Fibroblast of lung (primary cell): ENCODE data around the gene EGR1.

Experiments
- EZH2 ChIP-seq: IDR thresholded peaks from 2 replicates; pipeline ENCODE4 v1.5.1; 2012; ENCODE audit warnings: low read length, control low read depth, mild to moderate bottlenecking; ENCODE audit errors: missing control alignments
- TF ChIP-seq, protein P1 (sequence below), 2 donors: IDR thresholded peaks in 1 of 2; conservative IDR thresholded peaks in 1 of 2; 1 replicate in 1 of 2; 2 replicates in 1 of 2; pipeline ENCODE4 v1.5.1; 2011 to 2012; ENCODE audit warnings: low read length in 2 of 2, control low read depth in 1 of 2, inconsistent platforms in 1 of 2, low read depth in 1 of 2, mild to moderate bottlenecking in 1 of 2

DNA sequence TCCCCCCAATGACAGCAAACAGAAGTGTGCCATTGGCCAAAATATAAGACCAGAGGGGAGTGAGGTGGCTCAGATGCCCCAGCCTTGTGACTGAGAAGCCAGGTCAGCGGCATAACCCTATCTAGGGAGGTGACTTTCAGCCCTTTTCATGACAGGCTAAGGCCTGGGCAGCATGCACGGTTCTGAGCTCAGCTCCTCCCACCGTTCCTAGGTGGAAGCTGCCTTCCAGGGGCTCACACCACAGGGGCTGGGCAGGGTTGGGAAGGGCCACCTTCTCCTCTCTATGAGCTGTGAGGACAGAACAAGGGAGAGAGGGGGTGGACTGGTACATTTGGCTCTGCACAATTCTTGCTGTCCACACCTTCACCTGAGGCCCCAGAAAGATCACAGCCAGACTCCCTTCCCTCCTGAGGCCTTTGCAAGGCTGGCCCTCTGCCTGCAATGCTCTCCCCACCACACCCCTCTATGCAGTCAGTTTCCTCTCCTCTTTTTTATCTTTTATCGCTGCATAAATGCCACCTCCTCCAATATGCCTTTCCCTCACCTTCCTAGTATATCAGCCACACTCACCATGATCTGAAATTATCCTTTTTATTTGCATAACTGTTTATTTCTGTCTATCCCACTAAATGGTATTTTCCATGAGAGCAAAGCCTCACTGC lies 5.1 kb upstream of the EGR1 start:
- TF ChIP-seq, protein P1, sequence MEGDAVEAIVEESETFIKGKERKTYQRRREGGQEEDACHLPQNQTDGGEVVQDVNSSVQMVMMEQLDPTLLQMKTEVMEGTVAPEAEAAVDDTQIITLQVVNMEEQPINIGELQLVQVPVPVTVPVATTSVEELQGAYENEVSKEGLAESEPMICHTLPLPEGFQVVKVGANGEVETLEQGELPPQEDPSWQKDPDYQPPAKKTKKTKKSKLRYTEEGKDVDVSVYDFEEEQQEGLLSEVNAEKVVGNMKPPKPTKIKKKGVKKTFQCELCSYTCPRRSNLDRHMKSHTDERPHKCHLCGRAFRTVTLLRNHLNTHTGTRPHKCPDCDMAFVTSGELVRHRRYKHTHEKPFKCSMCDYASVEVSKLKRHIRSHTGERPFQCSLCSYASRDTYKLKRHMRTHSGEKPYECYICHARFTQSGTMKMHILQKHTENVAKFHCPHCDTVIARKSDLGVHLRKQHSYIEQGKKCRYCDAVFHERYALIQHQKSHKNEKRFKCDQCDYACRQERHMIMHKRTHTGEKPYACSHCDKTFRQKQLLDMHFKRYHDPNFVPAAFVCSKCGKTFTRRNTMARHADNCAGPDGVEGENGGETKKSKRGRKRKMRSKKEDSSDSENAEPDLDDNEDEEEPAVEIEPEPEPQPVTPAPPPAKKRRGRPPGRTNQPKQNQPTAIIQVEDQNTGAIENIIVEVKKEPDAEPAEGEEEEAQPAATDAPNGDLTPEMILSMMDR (conservative IDR thresholded peaks at IDR 0.05 in 1 of 2, IDR thresholded peaks at IDR 0.05 in 1 of 2; ENCODE audit: low read depth in 1 of 2, low read length in 2 of 2) = no peak
- TF ChIP-seq EZH2 = no peak
